Astrocyte of the cerebellum (primary cell): ENCODE data around the gene SLC38A11.

Experiments used
- DNase-seq: peaks from one replicate; pipeline ENCODE4 v3.0.0-alpha.2; 2011; ENCODE audit warnings: low read depth
- H3K4me3 ChIP-seq: 2 replicates; pipeline ENCODE4 v1.5.1; 2011; ENCODE audit warnings: mild to moderate bottlenecking, low read depth, low read length, moderate library complexity
- in situ Hi-C: cut with HindIII; loops from 2 replicates; pipeline ENCODE4 v1.10.0; 2017; ENCODE audit warnings: low sequenced_read_pairs
- TF ChIP-seq, protein P1 (sequence below): IDR thresholded peaks from 2 replicates; pipeline ENCODE4 v1.5.1; 2012; ENCODE audit warnings: low read length, low read depth, moderate library complexity, mild to moderate bottlenecking; ENCODE audit errors: missing control alignments

Gene SLC38A11

DNA sequence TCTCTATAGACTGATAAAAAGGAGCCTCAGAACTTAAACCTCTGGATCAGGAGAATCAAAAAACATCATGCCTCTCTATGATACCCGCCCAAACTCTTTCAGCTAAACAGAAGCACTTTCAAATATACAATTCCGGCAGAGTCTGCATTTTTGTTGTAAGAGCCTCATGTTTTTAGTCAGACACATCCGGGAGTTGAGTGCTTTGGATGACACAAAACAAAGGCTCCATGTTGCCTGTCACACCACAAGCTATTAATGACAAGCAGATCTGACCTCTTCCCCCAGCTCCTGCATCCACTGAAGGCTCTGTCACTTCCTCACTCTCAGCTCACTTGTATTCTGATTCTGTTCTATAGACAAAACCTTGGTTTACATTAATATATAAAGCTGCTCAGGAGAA, 33.2 kb downstream of the SLC38A11 start:
- in situ Hi-C loops: no loop called here
- no peak overlapping the region for H3K4me3 ChIP-seq
- DNase-seq: no peak
- TF ChIP-seq, protein P1, sequence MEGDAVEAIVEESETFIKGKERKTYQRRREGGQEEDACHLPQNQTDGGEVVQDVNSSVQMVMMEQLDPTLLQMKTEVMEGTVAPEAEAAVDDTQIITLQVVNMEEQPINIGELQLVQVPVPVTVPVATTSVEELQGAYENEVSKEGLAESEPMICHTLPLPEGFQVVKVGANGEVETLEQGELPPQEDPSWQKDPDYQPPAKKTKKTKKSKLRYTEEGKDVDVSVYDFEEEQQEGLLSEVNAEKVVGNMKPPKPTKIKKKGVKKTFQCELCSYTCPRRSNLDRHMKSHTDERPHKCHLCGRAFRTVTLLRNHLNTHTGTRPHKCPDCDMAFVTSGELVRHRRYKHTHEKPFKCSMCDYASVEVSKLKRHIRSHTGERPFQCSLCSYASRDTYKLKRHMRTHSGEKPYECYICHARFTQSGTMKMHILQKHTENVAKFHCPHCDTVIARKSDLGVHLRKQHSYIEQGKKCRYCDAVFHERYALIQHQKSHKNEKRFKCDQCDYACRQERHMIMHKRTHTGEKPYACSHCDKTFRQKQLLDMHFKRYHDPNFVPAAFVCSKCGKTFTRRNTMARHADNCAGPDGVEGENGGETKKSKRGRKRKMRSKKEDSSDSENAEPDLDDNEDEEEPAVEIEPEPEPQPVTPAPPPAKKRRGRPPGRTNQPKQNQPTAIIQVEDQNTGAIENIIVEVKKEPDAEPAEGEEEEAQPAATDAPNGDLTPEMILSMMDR: no peak

DNA sequence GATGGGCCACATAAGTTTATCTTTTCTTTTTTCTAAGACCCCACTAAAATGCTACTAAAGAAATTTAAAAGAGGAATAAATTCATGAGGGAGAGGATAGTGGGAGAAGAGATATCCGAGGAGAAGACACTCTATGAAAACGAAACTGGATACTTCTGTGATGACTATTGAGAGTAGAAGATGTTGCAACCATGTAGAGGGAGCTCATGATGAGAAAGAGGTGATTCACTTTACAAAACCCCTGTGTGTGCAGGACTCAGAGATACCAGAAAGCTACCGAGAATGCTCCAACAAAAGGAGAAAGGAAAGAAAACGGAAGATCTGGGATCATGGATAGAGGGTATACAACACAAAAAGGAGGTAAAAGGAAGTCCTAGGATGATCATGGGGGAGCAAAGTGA, 34.9 kb downstream of the SLC38A11 start:
- DNase-seq: peak; percentile 56
- no peak overlapping the region for H3K4me3 ChIP-seq
- TF ChIP-seq, protein P1: no peak
- in situ Hi-C loops: no loop called here

DNA sequence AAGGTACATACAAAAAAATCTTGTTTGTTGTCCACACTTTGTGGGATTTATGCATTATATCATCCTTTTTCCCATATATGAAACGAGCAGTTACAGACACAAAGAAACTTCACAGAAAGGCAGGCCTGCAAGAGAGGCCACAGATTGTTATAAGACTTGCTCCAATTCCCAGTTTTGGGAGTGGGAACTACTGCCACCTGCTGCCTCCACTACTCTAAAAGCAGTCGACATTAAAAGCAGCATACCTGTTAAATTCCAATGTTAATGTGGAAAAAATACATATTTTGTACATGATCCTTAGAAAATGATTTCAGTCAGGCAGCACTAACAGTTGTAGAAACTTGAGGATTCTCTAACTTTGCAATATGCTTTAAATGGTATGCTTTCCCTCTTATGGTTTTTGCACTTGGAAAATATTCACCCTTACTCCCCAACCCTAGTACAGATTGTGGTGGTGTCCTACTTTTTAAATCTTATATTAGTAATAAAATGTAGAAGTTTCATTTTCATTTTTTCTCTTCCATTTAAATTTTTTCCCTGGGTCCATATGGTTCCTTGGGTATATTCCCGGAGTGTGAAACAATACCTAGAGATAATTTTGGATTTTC, 37.9 kb downstream of the SLC38A11 start:
- peak; percentile 23 for DNase-seq
- TF ChIP-seq, protein P1: peak; percentile 62
- H3K4me3 ChIP-seq: no peak overlapping the region
- in situ Hi-C loops: no loop called here

DNA sequence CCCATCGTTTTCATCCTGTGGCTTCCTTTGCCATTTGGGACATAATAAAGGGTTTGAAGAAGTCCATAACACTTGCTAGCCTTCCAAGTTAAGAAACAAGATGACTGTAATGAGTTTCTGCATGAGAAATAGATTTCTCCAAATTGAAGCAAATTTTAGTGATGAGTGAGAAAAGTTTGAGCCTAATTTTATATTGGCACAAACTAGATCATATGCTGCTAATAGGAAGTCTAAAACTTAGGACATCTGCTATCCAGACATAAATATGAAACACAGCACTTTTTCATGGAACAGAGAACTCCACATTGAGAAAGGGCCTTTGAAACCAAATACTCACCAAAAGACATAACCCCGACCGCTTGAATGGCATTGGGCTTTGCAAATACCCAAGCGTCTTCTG, 39.8 kb downstream of the SLC38A11 start:
- TF ChIP-seq, protein P1: no peak
- no peak overlapping the region for H3K4me3 ChIP-seq
- in situ Hi-C loops: no loop called here
- DNase-seq: no peak

DNA sequence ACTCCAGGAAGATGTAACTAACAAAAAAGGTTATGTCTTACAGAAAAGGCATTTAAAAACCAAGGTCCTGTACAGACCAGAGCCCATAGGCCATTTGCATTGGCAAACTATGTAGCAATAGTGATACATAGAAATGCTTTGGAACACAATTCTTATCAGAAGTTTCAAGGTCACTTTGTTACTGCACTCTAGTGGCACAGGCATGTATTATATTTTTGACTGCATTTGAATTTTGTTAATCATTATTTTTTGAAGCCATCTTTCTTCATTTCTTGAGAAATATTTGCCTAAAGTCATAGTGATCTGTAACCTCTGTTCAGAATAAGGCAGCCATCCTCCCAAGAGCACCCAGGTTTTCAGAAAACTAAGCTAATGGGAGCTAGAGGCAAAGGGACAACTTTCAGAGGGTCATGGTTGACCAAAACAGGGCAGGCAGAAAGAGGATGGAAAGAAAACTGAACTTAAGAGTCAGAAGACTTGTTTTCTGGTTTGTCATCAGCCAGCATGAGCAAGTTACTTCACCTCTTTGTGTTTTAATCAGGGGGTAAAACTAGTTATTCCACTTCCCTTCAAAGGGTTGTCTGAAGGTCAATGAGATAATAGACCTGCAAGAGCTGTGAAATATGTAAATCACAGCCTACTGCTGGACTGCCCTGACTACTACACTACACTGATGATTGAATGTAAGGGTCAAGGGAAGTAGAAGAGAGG, 41.5 kb downstream of the SLC38A11 start:
- in situ Hi-C loops: no loop called here
- TF ChIP-seq, protein P1: no peak
- H3K4me3 ChIP-seq: no peak overlapping the region
- DNase-seq: no peak

DNA sequence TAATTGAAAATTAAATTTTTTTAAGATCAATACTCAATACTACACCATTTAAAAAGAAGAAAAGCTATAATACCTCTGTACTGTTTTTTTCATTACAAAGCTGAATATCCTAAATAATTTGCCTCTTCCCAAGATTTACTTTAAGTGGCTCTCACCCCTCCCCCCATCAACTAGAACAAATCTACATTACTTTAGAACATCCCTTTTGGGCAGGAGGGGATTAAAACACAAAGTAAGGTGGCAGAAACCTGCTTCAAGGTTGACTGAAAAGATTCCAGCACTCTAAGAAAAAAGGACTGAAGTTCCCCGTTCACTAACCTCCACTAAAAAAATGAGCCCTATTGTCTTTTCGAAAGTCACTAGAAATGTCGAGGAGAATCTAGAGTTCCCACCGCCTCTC, 42.3 kb downstream of the SLC38A11 start:
- in situ Hi-C loops: no loop called here
- TF ChIP-seq, protein P1: no peak
- no peak for DNase-seq
- no peak overlapping the region for H3K4me3 ChIP-seq
